ENCODE data around the gene IQCC.
A peak's percentile ranks its signal among the peaks of the same experiment; 100 is the strongest.
"Not testable (repeated sequence)": the region's sequence is repeated elsewhere in the genome, so short reads cannot be mapped to it uniquely, and the experiment has no call there.

IQCC gene

GRCh38 chr1:32205401-32206370 is at the start of gene IQCC:
Gene IQCC, plus strand, starts transcription at chr1:32205671. Its CDS starts 11 bp downstream, at chr1:32205682.
- peak; percentile 88 for DNase-seq (ENCODE audit: low spot score)

GRCh38 chr1:32159189-32159588 is 46.3 kb upstream of the IQCC start:
- no peak for DNase-seq (ENCODE audit: low spot score)

GRCh38 chr1:32163405-32163804 is 42.1 kb upstream of the IQCC start:
- no peak for DNase-seq (ENCODE audit: low spot score)

- not testable (repeated sequence) for DNase-seq (ENCODE audit: low spot score)
Observed at GRCh38 chr1:32165633-32166032, 39.8 kb upstream of the IQCC start.

GRCh38 chr1:32170991-32171390 is 34.5 kb upstream of the IQCC start:
- no peak for DNase-seq (ENCODE audit: low spot score)

- no peak for DNase-seq (ENCODE audit: low spot score)
Observed at GRCh38 chr1:32172621-32173245, 32.7 kb upstream of the IQCC start.

- no peak for DNase-seq (ENCODE audit: low spot score)
Observed at GRCh38 chr1:32178380-32179192, 26.9 kb upstream of the IQCC start.

GRCh38 chr1:32179193-32179442 is 26.4 kb upstream of the IQCC start:
- DNase-seq (ENCODE audit: low spot score): no peak

- peak; percentile 95 for DNase-seq (ENCODE audit: low spot score)
Observed at GRCh38 chr1:32179443-32180185, 25.9 kb upstream of the IQCC start, which contains the start of gene TXLNA. Gene TXLNA, plus strand, starts transcription at chr1:32179675. Its CDS starts 671 bp downstream, at chr1:32180346.

GRCh38 chr1:32180186-32181060 is 25.0 kb upstream of the IQCC start:
- peak; percentile 69 for DNase-seq (ENCODE audit: low spot score)

- DNase-seq (ENCODE audit: low spot score): no peak
Observed at GRCh38 chr1:32181065-32181464, 24.4 kb upstream of the IQCC start.

- DNase-seq (ENCODE audit: low spot score): no peak
Observed at GRCh38 chr1:32181563-32181962, 23.9 kb upstream of the IQCC start.

GRCh38 chr1:32182060-32182459 is 23.4 kb upstream of the IQCC start:
- no peak for DNase-seq (ENCODE audit: low spot score)

- DNase-seq (ENCODE audit: low spot score): no peak
Observed at GRCh38 chr1:32184650-32185049, 20.8 kb upstream of the IQCC start.

- DNase-seq (ENCODE audit: low spot score): no peak
Observed at GRCh38 chr1:32186077-32186476, 19.4 kb upstream of the IQCC start.

GRCh38 chr1:32186491-32186890 is 19.0 kb upstream of the IQCC start:
- no peak for DNase-seq (ENCODE audit: low spot score)

- no peak for DNase-seq (ENCODE audit: low spot score)
Observed at GRCh38 chr1:32187850-32188249, 17.6 kb upstream of the IQCC start.

- no peak for DNase-seq (ENCODE audit: low spot score)
Observed at GRCh38 chr1:32192220-32192948, 13.1 kb upstream of the IQCC start.

GRCh38 chr1:32194984-32195383 is 10.5 kb upstream of the IQCC start:
- DNase-seq (ENCODE audit: low spot score): no peak

- DNase-seq (ENCODE audit: low spot score): no peak
Observed at GRCh38 chr1:32195531-32195930, 9.9 kb upstream of the IQCC start.

Measured in activated CD4-positive, alpha-beta T cell treated with anti-CD3 and anti-CD28 coated beads, Interleukin-2, Interleukin-4, amounts not matched to agents 100 ng/mL and 50 ng/mL, durations not matched to agents 16 hours and 8 hours (primary cell).